SK-N-SH (cell line): Measurements from ENCODE around the gene DIAPH2.

Source experiments
- CTCF ChIP-seq: fragments of 200-600 bp; sonication (generic); IDR thresholded peaks from 2 replicates; pipeline ENCODE4 v1.6.1; 2017; ENCODE audit warnings: antibody characterized with exemption, mild to moderate bottlenecking, moderate library complexity
- MXI1 ChIP-seq: IDR thresholded peaks from 2 replicates; pipeline ENCODE4 v1.6.1; 2012; ENCODE audit warnings: mild to moderate bottlenecking, low read depth, low read length, improper control_type of control experiment
- POLR2AphosphoS5 ChIP-seq: IDR thresholded peaks from 2 replicates; pipeline ENCODE4 v1.6.1; 2012; ENCODE audit warnings: low read depth, low read length

GRCh38 chrX:96715481-96715880 is 30.8 kb downstream of the DIAPH2 start:
- TF ChIP-seq MXI1, result no peak
- TF ChIP-seq POLR2AphosphoS5, result no peak
- no peak for TF ChIP-seq CTCF
